Endometrial microvascular endothelial cells (primary cell): ENCODE results near the gene VGLL4. TPM values are rescaled to one million over a fixed set of nuclear protein-coding genes. Genes with fewer than 3 reads are reported as not detected.

Source experiments
- in situ Hi-C: cut with HindIII; loops from 2 replicates; pipeline ENCODE4 v1.10.0; 2017; ENCODE audit warnings: low sequenced_read_pairs, low pct_unique_long_range_greater_than_20kb; ENCODE audit errors: inconsistent ontology term
- total RNA-seq: library from RNA; depleted of rRNA; stranded (reverse); fragments of >200 nt; gene quantifications from one replicate; pipeline ENCODE4 v1.2.3, GENCODE V29; 2015; ENCODE audit errors: inconsistent ontology term

VGLL4 gene
- total RNA-seq, 1 donor from 2014 or later, result 14.4 TPM

GRCh38 chr3:11634974-11635612, 8.6 kb downstream of the VGLL4 start:
- in situ Hi-C loops, result loop anchor here (5.0 to 25.0 kb wide), 2 partner anchors 33 to 248 kb away; no protein-coding TSS in a partner anchor

GRCh38 chr3:11634081-11634635, 9.6 kb downstream of the VGLL4 start:
- in situ Hi-C loops, result loop anchor here (25.0 kb wide), 1 partner anchor 247 kb away; no protein-coding TSS in a partner anchor

GRCh38 chr3:11632966-11633365, 10.7 kb downstream of the VGLL4 start:
- in situ Hi-C loops, result loop anchor here (25.0 kb wide), 1 partner anchor 246 kb away; no protein-coding TSS in a partner anchor

- in situ Hi-C loops, result loop anchor here (25.0 kb wide), 1 partner anchor 245 kb away; no protein-coding TSS in a partner anchor
Measured at GRCh38 chr3:11632564-11632963, 11.2 kb downstream of the VGLL4 start.

GRCh38 chr3:11631820-11632219, 11.9 kb downstream of the VGLL4 start:
- in situ Hi-C loops, result loop anchor here (25.0 kb wide), 1 partner anchor 245 kb away; no protein-coding TSS in a partner anchor

- in situ Hi-C loops, result loop anchor here (25.0 kb wide), 1 partner anchor 242 kb away; no protein-coding TSS in a partner anchor
Measured at GRCh38 chr3:11629716-11630115, 14.0 kb downstream of the VGLL4 start.

- in situ Hi-C loops, result loop anchor here (25.0 kb wide), 1 partner anchor 240 kb away; no protein-coding TSS in a partner anchor
Measured at GRCh38 chr3:11627612-11628011, 16.1 kb downstream of the VGLL4 start.

GRCh38 chr3:11626084-11626463, 17.6 kb downstream of the VGLL4 start:
- in situ Hi-C loops, result loop anchor here (25.0 kb wide), 1 partner anchor 239 kb away; no protein-coding TSS in a partner anchor

GRCh38 chr3:11625376-11626083, 18.2 kb downstream of the VGLL4 start:
- in situ Hi-C loops, result loop anchor here (25.0 kb wide), 1 partner anchor 238 kb away; no protein-coding TSS in a partner anchor

- in situ Hi-C loops, result loop anchor here (25.0 kb wide), 1 partner anchor 238 kb away; no protein-coding TSS in a partner anchor
Measured at GRCh38 chr3:11624704-11625375, 18.9 kb downstream of the VGLL4 start.

- in situ Hi-C loops, result no loop called here
Measured at GRCh38 chr3:11624161-11624560, 19.6 kb downstream of the VGLL4 start.

GRCh38 chr3:11622586-11623550, 20.8 kb downstream of the VGLL4 start:
- in situ Hi-C loops, result no loop called here

GRCh38 chr3:11621077-11621476, 22.6 kb downstream of the VGLL4 start:
- in situ Hi-C loops, result no loop called here

- in situ Hi-C loops, result no loop called here
Measured at GRCh38 chr3:11619946-11620652, 23.6 kb downstream of the VGLL4 start.

- in situ Hi-C loops, result no loop called here
Measured at GRCh38 chr3:11619461-11619860, 24.3 kb downstream of the VGLL4 start.

- in situ Hi-C loops, result no loop called here
Measured at GRCh38 chr3:11618904-11619303, 24.8 kb downstream of the VGLL4 start.

- in situ Hi-C loops, result no loop called here
Measured at GRCh38 chr3:11616551-11616950, 27.2 kb downstream of the VGLL4 start.
